Fibroblast of skin of left quadriceps (primary cell): Measurements from ENCODE around the gene UTS2R.
"Not testable (repeated sequence)": the region's sequence is repeated elsewhere in the genome, so short reads cannot be mapped to it uniquely, and the experiment has no call there.

Experiments
- DNase-seq, 2 experiments: peaks; one replicate each; pipeline ENCODE4 v3.0.0-alpha.2; 2013; ENCODE audit warnings: low read depth in 2 of 2

UTS2R gene

DNA sequence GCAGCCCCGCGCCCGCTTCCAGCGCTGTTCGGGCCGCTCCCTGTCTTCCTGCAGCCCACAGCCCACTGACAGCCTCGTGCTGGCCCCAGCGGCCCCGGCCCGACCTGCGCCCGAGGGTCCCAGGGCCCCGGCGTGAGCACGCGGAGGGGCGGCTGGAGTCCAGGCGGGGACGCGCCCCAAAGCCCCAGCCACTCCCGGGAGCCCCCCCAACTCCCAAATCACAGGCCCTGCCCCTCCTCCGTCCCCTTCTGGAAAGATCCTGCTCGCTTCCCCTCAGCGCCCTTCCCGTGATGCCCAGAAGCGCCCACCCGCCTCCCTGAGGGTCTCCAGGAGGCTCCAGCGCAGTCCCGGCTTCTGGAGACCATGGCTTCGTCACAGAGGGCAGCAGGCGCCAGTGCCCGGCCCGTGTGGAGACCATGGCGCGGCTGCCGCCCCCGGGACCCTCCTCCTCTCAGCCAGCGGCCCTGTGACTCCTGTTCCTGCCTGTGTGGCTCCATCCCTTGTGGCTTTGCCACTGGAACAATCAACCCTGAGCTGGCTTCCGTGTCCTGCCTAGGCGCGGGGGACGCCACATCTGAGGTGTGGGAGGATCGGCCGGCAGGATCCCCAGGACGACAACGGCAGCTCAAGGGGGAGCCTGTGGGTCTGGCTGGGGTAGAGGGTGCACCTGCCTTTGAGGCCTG, 3.9 kb downstream of the UTS2R start:
- no peak for DNase-seq

DNA sequence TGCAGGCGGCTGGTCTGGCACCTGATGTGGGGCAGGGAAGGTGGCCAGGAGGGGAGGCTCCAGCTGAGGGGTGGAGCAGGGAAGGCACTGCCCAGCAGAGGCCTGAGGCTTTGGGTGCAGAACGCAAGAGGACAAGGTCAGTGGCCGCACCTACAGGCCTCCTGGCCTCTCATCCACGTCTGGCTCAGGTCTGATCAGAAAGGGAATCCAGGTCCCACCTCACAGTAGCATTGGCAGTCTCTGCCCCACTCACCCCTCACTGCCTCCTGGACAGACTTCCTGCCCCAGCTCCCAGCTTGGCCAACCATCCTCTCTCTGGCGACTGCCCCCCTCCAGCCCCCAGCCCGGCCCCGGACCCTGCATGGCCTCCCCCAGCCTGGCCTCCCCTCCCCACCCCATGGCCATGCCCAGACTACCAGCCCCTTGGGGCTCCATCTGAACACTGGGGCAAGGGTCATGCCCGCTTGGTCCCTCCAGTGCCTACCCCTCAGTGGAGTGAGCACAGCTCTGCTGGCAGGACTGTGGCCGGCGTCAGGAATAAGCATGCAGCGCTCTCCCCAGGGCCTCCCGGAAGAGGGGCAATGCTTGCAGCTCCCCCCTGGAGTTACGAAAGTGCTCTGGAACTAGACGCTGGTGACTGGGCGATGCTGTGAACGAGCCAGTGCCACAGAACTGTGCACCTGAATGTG, 4.6 kb downstream of the UTS2R start:
- no peak for DNase-seq

DNA sequence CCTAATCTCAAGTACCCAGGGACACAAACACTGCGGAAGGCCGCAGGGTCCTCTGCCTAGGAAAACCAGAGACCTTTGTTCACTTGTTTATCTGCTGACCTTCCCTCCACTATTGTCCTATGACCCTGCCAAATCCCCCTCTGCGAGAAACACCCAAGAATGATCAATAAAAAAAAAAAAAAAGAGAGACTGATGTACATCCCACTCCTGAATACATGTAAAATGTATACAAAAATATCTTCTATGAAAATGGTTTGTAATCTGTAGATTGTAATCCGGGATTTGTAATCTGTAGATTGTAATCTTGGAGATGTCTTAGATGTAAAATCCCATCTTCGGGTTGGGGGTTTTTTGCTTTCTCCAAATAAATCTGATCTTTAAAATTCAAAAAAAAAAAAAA, 5.7 kb downstream of the UTS2R start:
- DNase-seq, result not testable (repeated sequence)

DNA sequence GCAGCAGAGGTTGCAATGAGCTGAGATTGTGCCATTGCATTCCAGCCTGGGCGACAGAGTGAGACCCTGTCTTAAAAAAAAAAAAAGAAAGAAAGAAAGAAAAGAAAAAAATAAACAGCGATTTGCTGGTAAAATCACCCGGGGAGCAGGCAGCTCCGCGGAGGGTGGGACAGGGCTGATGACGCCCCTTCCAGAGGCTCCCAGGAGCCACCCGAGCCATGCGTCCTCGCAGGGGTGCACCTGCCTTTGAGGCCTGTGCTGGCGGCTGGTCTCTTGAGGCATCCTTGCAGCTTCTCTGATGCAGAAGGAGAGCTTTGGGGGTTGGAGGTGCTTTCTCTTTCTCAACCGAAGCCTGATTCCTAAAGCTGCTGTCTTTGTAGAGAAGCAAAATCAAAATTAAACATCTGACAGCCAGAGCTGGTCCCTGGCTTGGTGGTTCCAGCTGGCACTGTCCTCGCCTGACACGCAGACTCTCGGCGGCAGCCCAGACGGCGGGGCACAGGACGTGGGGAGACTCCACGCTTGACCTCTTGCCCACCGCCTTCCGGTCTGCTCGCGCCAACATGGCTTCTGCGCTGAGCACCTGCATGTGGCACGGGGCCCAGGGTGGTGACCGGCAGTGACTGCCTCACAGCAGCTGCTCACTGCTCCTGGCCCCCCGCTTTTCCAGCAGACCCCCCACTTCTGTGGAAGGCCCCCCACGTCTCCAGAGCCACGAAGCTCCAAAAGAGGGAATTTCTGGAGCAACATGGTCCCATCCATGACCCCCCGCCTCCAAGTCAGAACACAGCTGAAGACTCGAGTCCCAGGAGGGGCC, 6.6 kb downstream of the UTS2R start:
- no peak for DNase-seq

DNA sequence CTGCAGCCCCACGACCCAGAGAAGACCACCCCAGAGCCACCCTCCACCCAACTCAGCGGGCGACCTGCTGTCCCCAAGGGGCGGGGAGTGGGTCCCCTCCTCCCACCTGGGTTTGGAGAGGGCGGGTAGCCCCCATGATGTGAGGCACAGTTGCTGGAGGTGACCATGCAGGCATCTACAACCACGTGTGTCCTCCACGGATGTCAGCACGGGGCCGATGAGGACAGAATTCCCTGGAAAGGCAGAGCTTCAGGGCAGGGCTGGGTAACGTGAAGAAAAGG, 7.1 kb downstream of the UTS2R start:
- DNase-seq, result no peak

DNA sequence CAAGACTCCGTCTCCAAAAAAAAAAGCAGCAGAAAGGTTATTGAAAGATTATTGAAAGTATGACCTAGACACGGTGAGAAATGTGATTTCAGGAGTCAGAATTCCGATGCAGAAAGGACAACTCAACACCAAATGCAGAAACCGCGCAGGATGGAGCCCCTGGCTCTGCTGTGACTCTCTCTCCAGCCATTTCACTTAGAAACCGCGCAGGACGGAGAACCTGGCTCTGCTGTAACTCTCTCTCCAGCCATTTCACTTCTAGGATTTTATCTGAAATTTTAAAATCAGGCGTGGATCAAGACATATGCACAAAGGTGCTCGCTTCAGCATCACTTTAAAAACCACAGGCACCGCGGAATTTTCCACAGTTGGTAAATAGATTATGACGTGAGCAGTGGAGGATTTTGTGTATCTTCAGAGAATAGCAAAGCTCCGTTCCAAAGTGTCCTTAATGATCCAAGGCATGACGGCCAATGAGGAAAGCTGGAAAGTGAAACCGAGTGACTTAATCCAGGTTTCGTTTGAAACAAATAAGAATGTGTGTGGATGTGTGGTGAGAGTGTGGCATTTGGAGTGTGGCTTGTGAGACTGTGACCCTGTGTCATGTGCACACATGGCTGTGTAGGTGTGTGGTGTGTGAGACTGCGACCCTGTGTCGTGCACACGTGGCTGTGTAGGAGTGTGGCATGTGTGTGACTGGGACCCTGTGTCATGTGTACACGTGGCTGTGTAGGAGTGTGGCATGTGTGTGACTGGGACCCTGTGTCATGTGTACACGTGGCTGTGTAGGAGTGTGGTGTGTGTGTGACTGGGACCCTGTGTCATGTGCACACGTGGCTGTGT, 9.5 kb downstream of the UTS2R start:
- DNase-seq, result no peak

DNA sequence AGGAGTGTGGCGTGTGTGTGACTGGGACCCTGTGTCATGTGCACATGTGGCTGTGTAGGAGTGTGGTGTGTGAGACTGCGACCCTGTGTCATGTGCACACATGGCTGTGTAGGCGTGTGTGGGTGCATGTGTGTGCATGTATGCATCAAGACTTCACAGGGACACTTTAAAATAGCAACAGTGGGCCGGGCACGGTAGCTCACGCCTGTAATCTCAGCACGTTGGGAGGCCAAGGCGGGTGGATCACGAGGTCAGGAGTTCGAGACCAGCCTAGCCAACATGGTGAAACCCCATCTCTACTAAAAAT, 10.1 kb downstream of the UTS2R start:
- not testable (repeated sequence) for DNase-seq

DNA sequence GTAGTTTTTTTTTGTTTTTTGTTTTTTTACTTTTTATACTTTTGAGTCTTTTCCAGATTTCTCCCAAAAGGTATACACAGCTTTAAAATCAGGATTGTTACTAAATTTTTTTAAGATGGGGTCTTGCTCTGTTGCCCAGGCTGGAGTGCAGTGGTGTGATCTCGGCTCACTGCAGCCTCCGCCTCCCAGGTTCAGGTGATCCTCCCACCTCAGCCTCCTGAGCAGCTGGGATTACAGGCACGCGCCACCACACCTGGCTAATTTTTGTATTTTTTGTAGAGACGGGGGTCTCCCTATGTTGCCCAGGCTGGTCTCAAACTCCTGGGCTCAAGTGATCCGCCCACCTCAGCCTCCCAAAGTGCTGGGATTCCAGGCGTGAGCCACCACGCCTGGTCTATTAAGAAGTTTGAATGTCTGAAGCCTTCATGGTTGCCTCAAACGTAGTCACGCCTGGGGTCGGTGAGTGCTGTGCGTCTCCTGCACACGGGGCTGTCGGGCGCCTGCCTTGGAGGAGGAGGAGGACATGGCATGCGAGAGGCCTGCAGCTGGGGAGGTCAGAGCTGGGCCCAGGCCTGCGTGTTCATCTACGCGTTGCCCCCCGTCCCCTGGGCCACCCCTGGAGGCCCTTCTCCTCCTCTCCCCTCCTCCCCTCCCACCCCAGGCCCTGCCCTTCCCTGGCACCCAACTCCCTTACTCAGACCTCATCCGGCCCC, 10.8 kb downstream of the UTS2R start:
- not testable (repeated sequence) for DNase-seq

DNA sequence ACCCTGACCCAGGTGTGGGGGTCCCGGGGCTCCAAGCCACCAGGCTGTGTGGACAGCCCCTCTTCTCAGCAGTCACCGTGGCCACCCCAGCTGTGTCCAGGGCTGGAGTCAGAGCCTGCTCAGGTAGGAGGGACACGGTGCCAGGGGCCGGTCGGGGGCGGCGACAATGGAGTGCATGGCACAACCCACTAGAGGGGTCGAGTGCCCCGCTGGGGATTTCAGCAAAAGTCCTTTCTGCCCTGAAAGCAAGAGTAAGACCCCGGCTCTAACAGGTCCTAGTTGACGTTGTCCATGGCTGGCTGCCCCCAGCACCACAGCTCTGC, 11.3 kb downstream of the UTS2R start:
- DNase-seq, result no peak

DNA sequence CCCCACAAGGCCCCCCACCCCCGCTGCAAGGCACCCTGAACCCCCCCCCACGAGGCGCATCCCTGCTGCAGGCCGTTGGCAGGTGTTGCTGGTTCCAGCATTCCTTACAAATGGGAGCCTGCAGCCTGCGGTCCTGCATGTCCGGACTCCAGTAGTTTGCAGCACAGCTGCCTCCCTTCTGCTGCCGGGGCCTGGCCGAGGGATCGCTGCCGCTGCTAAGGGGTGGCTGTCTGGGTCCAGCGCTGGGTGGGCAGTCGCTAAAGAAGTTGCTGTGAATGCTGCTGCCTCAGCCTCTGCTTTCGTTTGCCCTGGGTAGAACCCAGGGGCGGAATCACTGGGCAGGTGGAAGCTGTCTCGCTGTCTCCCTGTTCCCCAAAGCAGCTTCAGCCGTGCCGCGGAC, 11.8 kb downstream of the UTS2R start:
- no peak for DNase-seq

DNA sequence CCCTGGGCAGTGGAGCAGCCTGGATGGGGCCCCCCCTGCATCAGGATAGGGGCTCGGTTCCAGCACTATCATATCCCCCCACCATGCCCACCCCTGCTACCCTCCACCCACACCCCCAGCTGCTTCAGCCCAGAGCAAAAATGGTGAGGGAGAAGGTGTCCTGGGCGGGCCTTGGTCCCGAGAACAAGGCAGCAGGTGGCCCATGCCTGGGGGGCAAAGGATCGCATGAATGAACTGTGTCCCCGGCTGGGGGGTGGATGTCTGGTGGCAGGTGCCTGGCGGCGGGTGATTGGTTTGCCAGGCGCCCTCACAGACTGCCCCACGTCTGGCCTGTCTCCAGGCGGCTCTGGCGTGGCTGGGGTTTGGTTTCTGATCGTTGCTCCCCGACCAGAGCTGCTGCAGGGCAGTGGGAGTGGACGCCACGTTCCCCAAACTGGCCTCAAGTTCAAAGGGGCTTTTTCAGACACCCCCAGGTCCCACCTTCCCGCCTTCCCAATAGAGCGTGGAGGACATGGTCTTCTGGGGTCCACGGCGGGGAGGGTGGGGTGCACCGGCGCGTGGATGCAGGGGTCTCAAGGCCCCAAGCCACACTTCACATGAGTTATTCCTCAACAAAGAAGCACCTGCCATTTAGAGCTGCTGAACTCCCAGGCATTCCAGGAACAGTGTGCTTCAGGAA, 12.6 kb downstream of the UTS2R start:
- no peak for DNase-seq

DNA sequence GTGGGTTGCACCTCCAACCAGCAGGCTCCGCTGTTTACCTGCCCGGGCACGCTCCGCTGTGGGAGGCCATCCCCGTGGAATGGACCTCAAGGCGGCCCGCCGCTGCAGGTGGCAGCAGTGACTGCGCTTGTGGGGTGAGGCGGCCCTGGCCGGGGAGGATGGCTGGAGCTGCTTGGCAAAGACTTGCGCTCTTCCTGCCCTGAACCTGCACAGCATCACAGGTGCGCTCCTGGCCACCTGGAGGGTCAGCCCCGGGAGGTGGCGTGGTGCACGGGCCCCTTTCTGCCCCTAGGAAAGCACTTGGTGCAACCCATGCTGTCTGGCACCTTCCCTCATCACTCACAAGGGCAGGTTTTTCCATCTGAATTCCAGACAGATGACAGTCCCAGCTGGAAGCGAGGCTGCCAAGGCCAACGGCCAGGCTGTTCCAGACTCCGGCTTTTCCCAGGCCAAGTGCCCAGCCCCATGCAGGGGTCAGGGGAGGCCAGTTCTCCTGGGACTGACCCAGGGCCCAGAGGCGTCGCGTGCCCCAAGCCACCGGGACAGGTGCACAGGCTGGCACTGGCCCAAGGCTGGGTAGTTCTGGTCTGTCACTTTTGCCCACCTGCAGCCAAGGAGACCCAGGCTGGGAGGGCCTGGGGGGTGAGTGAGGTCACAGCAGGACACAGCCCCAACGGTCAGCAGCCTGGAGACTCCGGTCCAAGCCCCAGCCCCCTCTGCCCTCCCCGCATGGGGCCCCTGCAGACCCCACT, 13.3 kb downstream of the UTS2R start:
- DNase-seq, result no peak

DNA sequence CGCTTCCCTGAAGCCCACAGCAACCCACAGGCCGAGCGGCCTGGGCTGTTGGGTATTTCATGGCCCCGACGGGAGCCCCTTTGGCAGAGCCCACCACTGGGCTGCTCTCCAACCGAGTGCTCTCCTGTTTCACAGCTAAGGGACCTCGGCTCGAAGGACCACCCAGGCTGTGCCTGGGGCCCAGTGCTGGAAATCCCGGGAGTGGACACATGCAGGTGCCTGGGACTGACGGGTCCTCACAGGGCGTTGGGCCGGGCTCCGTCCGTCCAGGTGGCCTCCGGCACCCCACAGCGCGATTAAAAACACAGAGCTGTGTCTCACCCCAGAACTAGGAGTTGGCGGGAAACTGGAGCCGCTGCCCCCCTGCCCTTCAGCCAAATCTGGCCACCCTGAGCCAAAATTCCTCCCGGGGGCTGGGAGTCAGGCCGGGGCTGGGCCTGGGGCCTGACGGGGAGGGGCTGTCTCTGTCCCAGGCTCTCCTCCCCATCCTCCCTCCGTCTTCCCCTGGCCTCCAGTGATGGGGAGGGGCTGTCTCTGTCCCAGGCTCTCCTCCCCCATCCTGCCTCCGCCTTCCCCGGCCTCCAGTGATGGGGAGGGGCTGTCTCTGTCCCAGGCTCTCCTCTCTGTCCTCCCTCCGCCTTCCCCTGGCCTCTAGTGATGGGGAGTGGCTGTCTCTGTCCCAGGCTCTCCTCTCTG, 14.1 kb downstream of the UTS2R start:
- no peak for DNase-seq

DNA sequence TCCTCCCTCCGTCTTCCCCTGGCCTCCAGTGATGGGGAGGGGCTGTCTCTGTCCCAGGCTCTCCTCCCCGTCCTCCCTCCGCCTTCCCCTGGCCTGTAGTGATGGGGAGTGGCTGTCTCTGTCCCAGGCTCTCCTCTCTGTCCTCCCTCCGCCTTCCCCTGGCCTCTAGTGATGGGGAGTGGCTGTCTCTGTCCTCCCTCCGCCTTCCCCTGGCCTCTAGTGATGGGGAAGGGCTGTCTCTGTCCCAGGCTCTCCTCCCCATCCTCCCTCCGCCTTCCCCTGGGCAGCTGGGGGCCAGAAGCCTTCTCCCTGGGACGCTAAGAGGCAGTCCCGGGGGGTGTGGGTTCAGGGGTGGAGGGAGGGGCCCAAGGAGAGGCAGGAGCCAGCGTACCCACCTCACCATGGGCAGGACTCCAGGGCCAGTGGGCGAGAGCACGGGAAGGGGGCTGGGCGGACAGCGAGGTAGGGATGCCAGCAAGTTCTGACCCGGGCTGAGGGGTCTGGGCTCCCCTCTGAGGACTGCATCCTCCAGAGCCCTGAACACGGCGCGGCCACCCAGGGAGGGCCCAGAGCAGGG, 14.8 kb downstream of the UTS2R start:
- DNase-seq, result no peak

DNA sequence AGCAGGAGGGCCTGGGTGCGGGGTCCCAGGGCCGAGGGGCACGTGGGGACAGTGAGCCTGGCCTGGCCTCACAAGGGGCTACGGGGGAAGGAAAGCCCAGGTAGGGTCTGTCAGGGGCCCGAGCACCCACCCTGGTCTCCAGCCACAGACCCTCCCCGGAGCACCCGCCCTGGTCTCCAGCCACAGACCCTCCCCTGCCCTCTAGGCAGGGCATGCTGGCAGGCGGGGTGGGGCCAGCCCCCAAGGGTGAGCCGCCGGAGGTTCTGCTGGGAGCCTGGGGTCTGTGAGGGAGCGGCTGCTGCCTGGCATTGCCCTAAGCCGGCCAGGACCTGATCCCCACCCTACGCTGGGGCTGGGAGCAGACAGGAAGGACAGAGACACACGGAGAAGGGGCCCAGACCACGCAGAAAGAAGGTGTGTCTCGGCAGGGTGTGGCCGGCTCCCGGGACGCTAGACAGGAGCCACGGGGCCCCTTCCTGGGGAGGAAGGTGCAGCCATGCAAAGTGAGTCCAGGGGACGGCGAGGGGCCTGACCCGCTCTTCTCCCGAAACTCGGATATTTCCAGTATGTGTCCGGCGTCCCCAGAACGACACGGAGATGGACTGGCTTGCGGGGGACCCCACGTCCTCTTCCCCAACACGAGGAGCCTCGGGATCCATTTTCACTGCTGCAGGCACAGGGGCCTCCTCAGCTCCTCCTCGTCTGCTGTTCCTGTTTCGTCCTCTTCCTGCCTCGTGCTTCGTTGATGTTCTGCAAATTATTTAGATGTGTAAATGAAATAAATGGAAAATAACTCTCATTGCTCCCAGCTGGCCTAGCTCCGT, 15.5 kb downstream of the UTS2R start:
- no peak for DNase-seq

DNA sequence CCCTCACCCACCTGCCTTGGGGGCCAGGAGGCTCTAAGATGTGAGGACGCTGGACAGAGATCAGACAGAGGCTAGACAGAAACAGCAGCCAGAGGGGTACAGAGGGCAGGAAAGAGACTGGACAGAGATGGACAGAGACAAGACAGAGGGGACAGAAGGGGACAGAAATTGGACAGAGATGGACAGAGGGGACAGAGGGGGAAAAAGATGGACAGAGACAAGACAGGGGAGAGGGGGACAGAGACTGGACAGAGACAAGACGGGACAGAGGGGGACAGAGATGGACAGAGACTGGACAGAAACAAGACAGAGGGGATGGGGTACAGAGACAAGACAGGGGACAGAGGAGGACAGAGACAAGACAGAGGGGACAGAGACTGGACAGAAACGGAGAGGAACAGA, 16.1 kb downstream of the UTS2R start:
- no peak for DNase-seq

DNA sequence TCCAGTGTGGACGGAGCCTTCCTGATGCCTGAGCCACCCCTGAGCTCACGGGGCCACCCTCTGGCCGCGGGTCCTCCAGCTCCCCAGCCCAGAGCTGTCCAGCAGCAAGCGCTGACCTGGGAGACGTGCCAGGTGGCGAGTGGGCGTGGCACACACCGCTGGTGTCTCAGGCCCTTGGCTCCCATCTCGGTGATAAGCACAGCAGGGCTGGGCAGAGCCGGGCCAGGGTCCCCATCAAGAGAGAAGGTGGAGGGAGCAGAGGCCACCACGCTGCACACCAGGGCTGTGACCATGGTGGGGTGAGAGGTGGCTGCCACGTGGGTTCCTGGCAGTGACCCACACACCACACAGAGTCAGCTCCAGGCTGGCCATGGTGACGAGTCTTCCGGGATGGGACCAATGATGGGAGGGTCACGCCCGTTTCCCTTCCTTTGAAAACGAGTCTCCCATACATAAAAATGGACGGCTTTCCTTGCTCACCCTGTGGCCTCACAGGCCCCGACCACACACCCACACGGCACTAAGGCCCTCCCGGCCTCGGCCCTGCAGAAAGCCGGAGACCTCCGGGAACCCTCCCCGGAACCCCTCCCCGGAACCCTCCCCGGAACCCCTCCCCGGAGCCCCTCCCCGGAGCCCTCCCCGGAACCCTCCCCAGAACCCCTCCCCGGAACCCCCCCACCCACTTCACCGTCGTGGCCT, 16.8 kb downstream of the UTS2R start:
- DNase-seq, result no peak

DNA sequence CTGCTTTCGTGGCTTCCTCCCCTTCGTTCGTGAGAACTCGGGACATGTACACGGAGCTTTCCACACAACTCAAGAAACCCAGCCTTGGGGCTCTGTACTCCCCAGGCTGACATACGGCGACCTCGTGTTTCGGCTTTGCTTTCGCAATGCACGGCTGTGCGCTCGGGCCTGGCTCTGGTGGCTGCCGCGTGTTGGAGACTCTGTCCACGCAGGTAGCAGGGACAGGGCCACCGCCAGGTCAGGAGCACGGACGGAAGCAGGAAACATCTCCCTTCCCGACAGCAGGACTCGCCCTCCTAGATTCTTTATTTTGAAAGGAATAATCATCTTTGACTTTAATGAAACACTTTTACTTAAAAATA, 17.3 kb downstream of the UTS2R start:
- DNase-seq, result no peak
